ENCODE measurements around the gene CSKMT.
"Not testable (repeated sequence)": the region's sequence is repeated elsewhere in the genome, so short reads cannot be mapped to it uniquely, and the experiment has no call there.

- not testable (repeated sequence) for TF ChIP-seq POLR2A (IDR thresholded peaks at IDR 0.05; ENCODE audit: low read length); GATA1 (IDR thresholded peaks at IDR 0.05; ENCODE audit: low read depth, low read length)
Measured at GRCh38 chr11:62675415-62675814, 10.3 kb downstream of the CSKMT start.

Measured in erythroblast (primary cell).